CD14-positive monocyte (primary cell): ENCODE measurements around the gene CDSN. TPM values are rescaled to one million over a fixed set of nuclear protein-coding genes. Genes with fewer than 3 reads are reported as not detected.

Experiments used
- DNase-seq, 3 donors: peaks; one replicate each; pipeline ENCODE4 v3.0.0-alpha.2; 2011 to 2022
- H2AFZ ChIP-seq: 2 replicates; pipeline ENCODE4 v1.6.0; 2012; ENCODE audit warnings: mild to moderate bottlenecking, low read depth, low read length, inconsistent platforms; ENCODE audit not compliant: insufficient read depth, poor library complexity, severe bottlenecking
- H3K27ac ChIP-seq, 2 donors: 1 replicate in 1 of 2; 2 replicates in 1 of 2; pipeline ENCODE4 v1.5.1; 2012 to 2013; ENCODE audit warnings: low read length in 2 of 2, control low read depth in 1 of 2, inconsistent platforms in 1 of 2, low read depth in 1 of 2, mild to moderate bottlenecking in 1 of 2
- H3K27me3 ChIP-seq, 2 donors: one replicate each; pipeline versions ENCODE4 v1.6.0 to v1.6.1; 2011 to 2013; ENCODE audit warnings: low read length in 2 of 2; ENCODE audit not compliant: control insufficient read depth in 2 of 2, insufficient read depth in 2 of 2
- H3K36me3 ChIP-seq, 2 donors: replicated peaks in 1 of 2; 1 replicate in 1 of 2; 2 replicates in 1 of 2; pipeline versions ENCODE4 v1.5.1 to v1.6.1; 2012 to 2013; ENCODE audit warnings: low read length in 2 of 2, control low read depth in 1 of 2, inconsistent platforms in 1 of 2, mild to moderate bottlenecking in 1 of 2; ENCODE audit not compliant: insufficient read depth in 2 of 2, control insufficient read depth in 1 of 2
- H3K4me1 ChIP-seq, 2 donors: 1 replicate in 1 of 2; 2 replicates in 1 of 2; pipeline versions ENCODE4 v1.5.1 to v1.6.1; 2012 to 2013; ENCODE audit warnings: low read length in 2 of 2, control low read depth in 1 of 2, inconsistent platforms in 1 of 2, mild to moderate bottlenecking in 1 of 2, moderate library complexity in 1 of 2; ENCODE audit not compliant: insufficient read depth in 2 of 2, control insufficient read depth in 1 of 2
- H3K4me2 ChIP-seq: replicated peaks from 2 replicates; pipeline ENCODE3; 2012; ENCODE audit warnings: low read length, moderate library complexity, mild to moderate bottlenecking; ENCODE audit not compliant: poor library complexity, severe bottlenecking; ENCODE audit errors: extremely low read depth
- H3K4me3 ChIP-seq, 3 experiments: fragments of 200-600 bp in 1 of 3; sonication (generic) in 1 of 3; replicated peaks in 1 of 3; 1 replicate in 2 of 3; 2 replicates in 1 of 3; pipeline ENCODE4 v1.5.1; 2011 to 2013; ENCODE audit warnings: low read length in 3 of 3, mild to moderate bottlenecking in 3 of 3, control low read depth in 2 of 3, low read depth in 2 of 3, inconsistent platforms in 1 of 3, moderate library complexity in 1 of 3
- H3K79me2 ChIP-seq: 2 replicates; pipeline ENCODE4 v1.6.0; 2012; ENCODE audit warnings: mild to moderate bottlenecking, control low read depth, inconsistent platforms, low read length, moderate library complexity; ENCODE audit not compliant: insufficient read depth
- H3K9ac ChIP-seq: 2 replicates; pipeline ENCODE4 v1.6.0; 2017; ENCODE audit warnings: low read length, mild to moderate bottlenecking; ENCODE audit not compliant: insufficient read depth, poor library complexity, severe bottlenecking
- H3K9me3 ChIP-seq, 2 donors: replicated peaks in 1 of 2; 1 replicate in 1 of 2; 2 replicates in 1 of 2; pipeline versions ENCODE4 v1.5.1 to v1.6.1; 2012 to 2013; ENCODE audit warnings: low read length in 2 of 2, control low read depth in 1 of 2; ENCODE audit not compliant: control insufficient read depth in 1 of 2, insufficient read depth in 1 of 2
- H4K20me1 ChIP-seq: 2 replicates; pipeline ENCODE4 v1.6.0; 2012; ENCODE audit warnings: mild to moderate bottlenecking, low read length, control low read depth, moderate library complexity; ENCODE audit not compliant: insufficient read depth
- H3K27ac Mint-ChIP-seq, 7 donors: one replicate each; pipeline ENCODE4 v1.8.0; 2020; ENCODE audit warnings: mild to moderate bottlenecking in 7 of 7, mixed read lengths in 7 of 7, moderate library complexity in 6 of 7, inconsistent platforms in 2 of 7
- H3K27me3 Mint-ChIP-seq, 3 donors: one replicate each; pipeline ENCODE4 v1.8.0; 2021 to 2022; ENCODE audit warnings: low read depth in 3 of 3, mild to moderate bottlenecking in 3 of 3, mixed read lengths in 3 of 3, moderate library complexity in 3 of 3, inconsistent platforms in 1 of 3
- H3K36me3 Mint-ChIP-seq, 2 donors: one replicate each; pipeline ENCODE4 v1.8.0; 2020; ENCODE audit warnings: mixed read lengths in 2 of 2, inconsistent platforms in 1 of 2, mild to moderate bottlenecking in 1 of 2
- H3K4me1 Mint-ChIP-seq: one replicate; pipeline ENCODE4 v1.8.0; 2020; ENCODE audit warnings: mild to moderate bottlenecking, mixed read lengths
- H3K4me3 Mint-ChIP-seq, 2 donors: one replicate each; pipeline ENCODE4 v1.8.0; 2020; ENCODE audit warnings: mild to moderate bottlenecking in 2 of 2, mixed read lengths in 2 of 2, moderate library complexity in 1 of 2
- H3K9me3 Mint-ChIP-seq, 7 donors: one replicate each; pipeline ENCODE4 v1.8.0; 2020 to 2022; ENCODE audit warnings: mixed read lengths in 7 of 7, mild to moderate bottlenecking in 6 of 7, moderate library complexity in 6 of 7, inconsistent platforms in 2 of 7
- WGBS: methylation state at CpG from one replicate; pipeline ENCODE4 v1.1.5; 2013; ENCODE audit warnings: missing lambda C conversion rate; ENCODE audit not compliant: insufficient coverage; 5-methylcytosine and 5-hydroxymethylcytosine counted together
- intact Hi-C, 2 donors: fragments of 100-400 bp; cut with micrococcal nuclease; formaldehyde crosslinking; loops; one replicate each; pipeline versions ENCODE4 v1.15.0 to v1.15.1; 2023
- polyA plus RNA-seq, 3 donors: library from polyadenylated mRNA; depleted of rRNA in 1 of 3; unstranded in 2 of 3; stranded (reverse) in 1 of 3; fragments of 300-500 nt in 2 of 3; fragments of >200 nt in 1 of 3; fragmentation: Illumina TruSeq in 2 of 3; gene quantifications; 1 replicate in 2 of 3; 2 replicates in 1 of 3; pipeline ENCODE4 v1.2.3, GENCODE V29; 2012 to 2021
- TF ChIP-seq, protein P1 (sequence below): fragments of 200-600 bp; IDR thresholded peaks from one replicate; pipeline ENCODE4 v1.8.0; 2022; ENCODE audit warnings: antibody characterized with exemption, mild to moderate bottlenecking

Gene CDSN
- polyA plus RNA-seq, 3 donors: not detected

DNA sequence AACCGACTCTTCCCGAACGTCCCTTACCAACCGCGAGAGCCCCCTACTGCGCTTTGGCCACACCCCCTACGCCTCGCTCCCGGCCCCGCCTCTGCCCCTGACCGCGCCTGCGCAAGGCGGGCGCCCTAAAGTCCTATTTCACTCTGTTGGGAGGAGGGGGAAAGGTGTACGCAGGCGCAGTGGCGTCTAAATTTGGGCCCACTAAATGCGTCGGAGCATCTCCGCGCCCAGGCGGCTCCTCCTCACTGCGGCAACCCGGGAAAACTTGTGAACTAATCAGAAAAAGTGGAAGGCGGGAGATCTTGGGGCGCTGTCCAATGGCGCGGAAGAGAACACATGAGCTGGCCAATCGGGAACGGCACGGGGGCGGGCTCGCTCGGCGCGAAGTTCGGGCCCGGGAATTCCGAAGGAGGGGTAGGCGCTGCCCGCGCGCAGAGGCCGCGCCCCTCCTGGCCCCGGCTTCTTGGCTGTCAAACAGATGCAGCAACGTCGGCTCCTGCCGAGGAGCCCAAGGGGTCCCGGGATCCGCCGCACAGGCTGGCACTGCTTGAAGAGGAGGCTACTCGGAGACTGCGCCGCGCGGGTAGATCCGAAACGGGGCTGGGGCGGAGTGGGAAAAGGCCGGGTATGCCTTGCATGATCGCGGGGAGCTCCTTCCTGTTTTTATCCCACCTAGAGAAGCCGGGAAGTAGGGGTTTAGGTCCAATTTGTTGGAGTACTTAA lies 38.1 kb upstream of the CDSN start, which contains the start of gene TCF19:
Gene TCF19, plus strand, starts transcription at position 450 of the 723 bp plus-strand sequence. CDS start 881 bp downstream, outside the sequence.
- H3K36me3 ChIP-seq: peaks cover 2 to 31% of the 10 kb centered on the region in 2 donors
- H3K79me2 ChIP-seq: peaks cover 21% of the 10 kb centered on the region
- TF ChIP-seq, protein P1, sequence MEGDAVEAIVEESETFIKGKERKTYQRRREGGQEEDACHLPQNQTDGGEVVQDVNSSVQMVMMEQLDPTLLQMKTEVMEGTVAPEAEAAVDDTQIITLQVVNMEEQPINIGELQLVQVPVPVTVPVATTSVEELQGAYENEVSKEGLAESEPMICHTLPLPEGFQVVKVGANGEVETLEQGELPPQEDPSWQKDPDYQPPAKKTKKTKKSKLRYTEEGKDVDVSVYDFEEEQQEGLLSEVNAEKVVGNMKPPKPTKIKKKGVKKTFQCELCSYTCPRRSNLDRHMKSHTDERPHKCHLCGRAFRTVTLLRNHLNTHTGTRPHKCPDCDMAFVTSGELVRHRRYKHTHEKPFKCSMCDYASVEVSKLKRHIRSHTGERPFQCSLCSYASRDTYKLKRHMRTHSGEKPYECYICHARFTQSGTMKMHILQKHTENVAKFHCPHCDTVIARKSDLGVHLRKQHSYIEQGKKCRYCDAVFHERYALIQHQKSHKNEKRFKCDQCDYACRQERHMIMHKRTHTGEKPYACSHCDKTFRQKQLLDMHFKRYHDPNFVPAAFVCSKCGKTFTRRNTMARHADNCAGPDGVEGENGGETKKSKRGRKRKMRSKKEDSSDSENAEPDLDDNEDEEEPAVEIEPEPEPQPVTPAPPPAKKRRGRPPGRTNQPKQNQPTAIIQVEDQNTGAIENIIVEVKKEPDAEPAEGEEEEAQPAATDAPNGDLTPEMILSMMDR: no peak
- Mint-ChIP-seq H3K4me3 (peak within 1 kb of the TSS; percentile 91 to 94), H3K4me1 (peaks cover 31% of the 10 kb centered on the region), H3K9me3 (no peaks in the 10 kb centered on the region), H3K27ac (peak within 1 kb of the TSS; percentile 45 to 90 (median 81)), H3K27me3 (peaks cover 0 to 2% (median 0%) of the 10 kb centered on the region in 3 donors), H3K36me3 (peaks cover 14 to 36% of the 10 kb centered on the region in 2 donors)
- intact Hi-C loops: no loop called here
- peaks cover 17 to 24% of the 10 kb centered on the region in 2 donors for H3K4me1 ChIP-seq
- peak within 1 kb of the TSS; percentile 88 for H2AFZ ChIP-seq
- H3K4me2 ChIP-seq: peak within 1 kb of the TSS; percentile 99
- WGBS: under 1% methylated on average over 58 of the region's 65 CpGs
- H3K9ac ChIP-seq: peak within 1 kb of the TSS; percentile 69
- H3K27me3 ChIP-seq: no peaks in the 10 kb centered on the region
- H3K27ac ChIP-seq: peak within 1 kb of the TSS; percentile 27 to 65
- H3K4me3 ChIP-seq: peak within 1 kb of the TSS; percentile 79 to 92 (median 81)
- DNase-seq: peak; percentile 99
- H4K20me1 ChIP-seq: no peaks in the 10 kb centered on the region
- no peaks in the 10 kb centered on the region for H3K9me3 ChIP-seq

DNA sequence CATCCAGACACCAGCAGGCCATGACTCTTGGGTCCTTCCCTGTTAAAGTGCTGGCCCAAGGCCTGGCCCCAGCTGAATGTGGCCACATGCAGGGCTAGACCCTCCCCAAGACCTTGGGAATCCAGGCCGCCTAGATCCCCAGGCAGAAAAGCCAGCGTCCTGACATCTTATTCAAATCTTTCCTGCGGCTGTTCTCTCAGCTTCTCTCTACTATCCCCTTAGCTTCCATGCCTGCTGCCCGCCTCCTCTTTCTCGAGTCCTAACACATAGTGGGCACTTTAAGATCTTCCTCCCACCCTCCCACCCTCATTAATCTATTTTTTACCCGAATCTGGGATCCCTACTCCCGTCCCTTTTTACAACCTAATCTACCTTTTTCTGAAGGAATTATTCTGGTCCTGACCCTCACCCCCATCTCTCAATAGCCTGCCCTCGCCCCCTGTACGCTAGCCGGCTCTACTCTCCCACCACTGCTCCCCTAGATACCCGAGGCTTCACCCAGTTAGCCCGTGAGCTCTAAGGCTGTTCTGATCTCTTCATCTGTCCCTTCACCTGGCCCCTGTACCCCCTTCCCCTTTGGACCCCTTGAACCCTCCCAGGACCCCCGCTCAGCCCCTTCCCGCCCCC lies 37.4 kb upstream of the CDSN start, which contains the start of gene CCHCR1:
Gene CCHCR1, minus strand, starts transcription at position 290 of the 627 bp plus-strand sequence. Its CDS starts 202 bp downstream, at position 88.
- no peak for DNase-seq
- Histone ChIP-seq H3K4me2 (peak within 1 kb of the TSS; percentile 99), H2AFZ (peak within 1 kb of the TSS; percentile 88), H3K36me3 (peaks cover 2 to 25% of the 10 kb centered on the region in 2 donors), H3K79me2 (peaks cover 21% of the 10 kb centered on the region), H3K9ac (peak within 1 kb of the TSS; percentile 69), H3K4me3 (peak within 1 kb of the TSS; percentile 79 to 92 (median 81)), H3K27ac (peak within 1 kb of the TSS; percentile 27 to 65), H3K4me1 (peaks cover 17 to 24% of the 10 kb centered on the region in 2 donors), H3K9me3 (no peaks in the 10 kb centered on the region), H3K27me3 (no peaks in the 10 kb centered on the region), H4K20me1 (no peaks in the 10 kb centered on the region)
- Mint-ChIP-seq H3K36me3 (peaks cover 15 to 34% of the 10 kb centered on the region in 2 donors), H3K9me3 (no peaks in the 10 kb centered on the region), H3K27ac (peak within 1 kb of the TSS; percentile 45 to 90 (median 81)), H3K27me3 (peaks cover 0 to 2% (median 0%) of the 10 kb centered on the region in 3 donors), H3K4me1 (peaks cover 30% of the 10 kb centered on the region), H3K4me3 (peak within 1 kb of the TSS; percentile 91 to 94)
- WGBS: 19% methylated on average over 12 of the region's 14 CpGs
- TF ChIP-seq, protein P1: no peak
- intact Hi-C loops: no loop called here
